GM12878 (cell line): Measurements from ENCODE around the gene LMF2. TPM values are rescaled to one million over a fixed set of nuclear protein-coding genes. Genes with fewer than 3 reads are reported as not detected.

Experiments
- ATAC-seq: fragments of 200-7000 bp; cut with Tn5 transposase; 3 replicates; pipeline ENCODE4 v1.9.1; 2020; ENCODE audit warnings: mild to moderate bottlenecking, moderate library complexity
- BruUV-seq: library from RNA; stranded (reverse); fragments of 400-500 nt; replicated peaks from 2 replicates; lab custom pipeline; 2021; lab: Mats Ljungman, UMichigan
- CTCF ChIA-PET: fragments of 300-600 bp; sonication (Branson Sonifier 250); formaldehyde crosslinking; extraction: SDS; loops from one replicate; lab custom pipeline; 2021; ENCODE audit warnings: inconsistent platforms; lab: Yijun Ruan, JAX
- POLR2A ChIA-PET: fragments of 350-600 bp; formaldehyde crosslinking; extraction: SDS; loops from one replicate; lab custom pipeline; 2021; ENCODE audit warnings: inconsistent platforms; lab: Charles Lee
- RAD21 ChIA-PET: fragments of 300-600 bp; sonication (Branson Sonifier 250); formaldehyde crosslinking; loops from one replicate; lab custom pipeline; 2023; ENCODE audit warnings: antibody characterized with exemption; ENCODE audit not compliant: unreplicated experiment; lab: Charles Lee
- SMC1A ChIA-PET: fragments of 300-600 bp; sonication (Branson Sonifier 250); formaldehyde crosslinking; loops from one replicate; lab custom pipeline; 2023; ENCODE audit not compliant: unreplicated experiment, uncharacterized antibody; lab: Charles Lee
- DNase-seq: peaks from one replicate; pipeline ENCODE4 v3.0.0-alpha.2; 2011; ENCODE audit warnings: low read depth, low spot score
- FAIRE-seq: peaks from 3 replicates; lab custom pipeline; 2011; peaks lifted over from hg19 to GRCh38; lab: Jason Lieb, UNC
- H2AFZ ChIP-seq: 2 replicates; pipeline ENCODE4 v1.6.0; 2011; ENCODE audit warnings: low read depth, low read length, control low read depth; ENCODE audit not compliant: control insufficient read depth
- H3K27ac ChIP-seq: 2 replicates; pipeline ENCODE4 v1.5.1; 2011; ENCODE audit warnings: control low read depth; ENCODE audit not compliant: control insufficient read depth, insufficient read depth
- H3K27me3 ChIP-seq, 2 experiments: replicated peaks in 1 of 2; 2 replicates each; pipeline versions ENCODE4 v1.6.0 to v1.6.1; 2011; ENCODE audit warnings: low read length in 1 of 2; ENCODE audit not compliant: control insufficient read depth in 2 of 2, insufficient read depth in 2 of 2
- H3K36me3 ChIP-seq, 2 experiments: 2 replicates each; pipeline ENCODE4 v1.5.1; 2011; ENCODE audit warnings: low read length in 1 of 2; ENCODE audit not compliant: control insufficient read depth in 2 of 2, insufficient read depth in 2 of 2
- H3K4me1 ChIP-seq: 2 replicates; pipeline ENCODE4 v1.6.1; 2011; ENCODE audit warnings: mild to moderate bottlenecking, low read length, moderate library complexity, mixed read lengths; ENCODE audit not compliant: control insufficient read depth, insufficient read depth
- H3K4me2 ChIP-seq: 2 replicates; pipeline ENCODE4 v1.6.0; 2011; ENCODE audit warnings: control low read depth; ENCODE audit not compliant: control insufficient read depth, insufficient read depth
- H3K4me3 ChIP-seq: fragments of 200-600 bp; sonication (generic); 2 replicates; pipeline ENCODE4 v1.5.1; 2016
- H3K79me2 ChIP-seq: 2 replicates; pipeline ENCODE4 v1.6.0; 2011; ENCODE audit warnings: low read length; ENCODE audit not compliant: control insufficient read depth, insufficient read depth
- H3K9ac ChIP-seq: 2 replicates; pipeline ENCODE4 v1.8.0; 2011; ENCODE audit warnings: low read length, control low read depth, mixed read lengths; ENCODE audit not compliant: control insufficient read depth, insufficient read depth
- H3K9me3 ChIP-seq: replicated peaks from 3 replicates; pipeline ENCODE4 v1.5.1; 2011; ENCODE audit warnings: mild to moderate bottlenecking, low read length; ENCODE audit not compliant: control insufficient read depth, insufficient read depth
- H4K20me1 ChIP-seq: 2 replicates; pipeline ENCODE4 v1.6.0; 2011; ENCODE audit not compliant: control insufficient read depth, insufficient read depth
- DPF2 ChIP-seq: fragments of 450-650 bp; IDR thresholded peaks from 2 replicates; pipeline ENCODE4 v1.6.1; 2017; ENCODE audit warnings: mild to moderate bottlenecking
- HDAC6 ChIP-seq: fragments of 200-600 bp; sonication (generic); IDR thresholded peaks from one replicate; pipeline ENCODE4 v1.8.0; 2017; ENCODE audit warnings: antibody characterized with exemption; ENCODE audit not compliant: unreplicated experiment
- MXI1 ChIP-seq: fragments of 150-350 bp; IDR thresholded peaks from 2 replicates; pipeline ENCODE4 v1.6.1; 2011; ENCODE audit warnings: low read depth, mild to moderate bottlenecking, inconsistent platforms, low read length, improper control_type of control experiment
- PAX8 ChIP-seq: fragments of 450-650 bp; IDR thresholded peaks from 2 replicates; pipeline ENCODE4 v1.6.1; 2017; ENCODE audit warnings: mild to moderate bottlenecking, moderate library complexity
- SKIL ChIP-seq: fragments of 450-650 bp; IDR thresholded peaks from 2 replicates; pipeline ENCODE4 v1.6.1; 2017; ENCODE audit warnings: mild to moderate bottlenecking, low read depth, inconsistent platforms; ENCODE audit not compliant: poor library complexity, severe bottlenecking
- STAT1 ChIP-seq: fragments of 450-650 bp; conservative IDR thresholded peaks from 2 replicates; pipeline ENCODE4 v1.6.1; 2014; ENCODE audit warnings: antibody characterized with exemption, mild to moderate bottlenecking
- STAT3 ChIP-seq: IDR thresholded peaks from 2 replicates; pipeline ENCODE4 v1.6.1; 2011; ENCODE audit warnings: low read depth, low read length, improper control_type of control experiment
- ZBTB40 ChIP-seq: fragments of 450-650 bp; IDR thresholded peaks from 2 replicates; pipeline ENCODE4 v1.6.1; 2016; ENCODE audit warnings: mild to moderate bottlenecking, moderate library complexity, borderline replicate concordance
- WGBS: methylation state at CpG from one replicate; pipeline ENCODE4 v1.1.6; 2016; ENCODE audit warnings: low lambda C conversion rate; ENCODE audit not compliant: insufficient replicate concordance, insufficient coverage; ENCODE audit errors: missing lambda C conversion rate; 5-methylcytosine and 5-hydroxymethylcytosine counted together
- in situ Hi-C: fragments of 300-500 bp; cut with MboI; formaldehyde crosslinking; loops from 9 replicates; pipeline ENCODE4 v1.14.3; 2018; ENCODE audit warnings: mixed read lengths
- intact Hi-C: fragments of 100-400 bp; cut with micrococcal nuclease; formaldehyde crosslinking; loops from one replicate; pipeline ENCODE4 v1.14.2; 2022; ENCODE audit not compliant: unreplicated experiment
- polyA plus RNA-seq, 11 experiments: library from polyadenylated mRNA; depleted of rRNA in 4 of 11; unstranded in 6 of 11; stranded (reverse) in 5 of 11; fragments of >200 nt; fragmentation: Nextera tagmentation in 4 of 11; fragmentation: Illumina TruSeq in 1 of 11; extraction: Ambion mirVana in 4 of 11; extraction: Trizol in 1 of 11; gene quantifications; 1 replicate in 1 of 11; 2 replicates in 10 of 11; pipeline versions ENCODE4 v1.2.1 to v1.2.3, GENCODE V29; 2011 to 2016; ENCODE audit warnings: inconsistent platforms in 2 of 11, missing spikeins in 2 of 11, low read depth in 1 of 11
- total RNA-seq, 4 experiments: library from RNA; depleted of rRNA in 3 of 4; stranded (reverse); fragments of >200 nt in 3 of 4; fragmentation: Illumina TruSeq in 1 of 4; extraction: Trizol in 1 of 4; gene quantifications; 2 replicates each; pipeline versions ENCODE4 v1.2.1 to v1.2.3, GENCODE V29; 2013 to 2021

Gene LMF2
- total and polyA plus RNA-seq, 10 of the 15 experiments (the other 5 are each of a cell fraction or from before 2014, with no cell fraction given) = 0.08 to 57.5 (median 21.2) TPM

GRCh38 chr22:50482107-50483074 lies 25.1 kb downstream of the LMF2 start (continued):
- no peak for TF ChIP-seq ZBTB40

GRCh38 chr22:50481440-50482106 lies 25.9 kb downstream of the LMF2 start, which contains the start of gene ADM2:
ADM2 (plus strand) TSS chr22:50481543; CDS start chr22:50481848, 305 bp downstream.
- DNase-seq (no peak), ATAC-seq (peak; percentile 59), FAIRE-seq (no peak)
- Histone ChIP-seq H3K36me3 (no peaks in the 10 kb centered on the region), H3K27me3 (peaks cover 0 to 3% of the 10 kb centered on the region in 2 experiments; a peak in 2 of 4 replicates), H3K27ac (no peak within 1 kb of the TSS), H3K9ac (no peak within 1 kb of the TSS), H3K4me1 (no peaks in the 10 kb centered on the region), H3K4me2 (peak within 1 kb of the TSS; percentile 59), H2AFZ (peak within 1 kb of the TSS; percentile 65), H3K4me3 (peak within 1 kb of the TSS; percentile 55), H3K9me3 (no peaks in the 10 kb centered on the region), H3K79me2 (no peaks in the 10 kb centered on the region), H4K20me1 (no peaks in the 10 kb centered on the region)
- in situ Hi-C loops = no loop called here
- CTCF ChIA-PET = no interaction called here
- SMC1A ChIA-PET = no interaction called here
- intact Hi-C loops = no loop called here
- POLR2A ChIA-PET = no interaction called here
- BruUV-seq = no TSS peak
- whole genome bisulfite sequencing = 6% methylated on average over 45 of the region's 70 CpGs
- RAD21 ChIA-PET = no interaction called here
- no peak for TF ChIP-seq PAX8
- TF ChIP-seq MXI1 = no peak
- no peak for TF ChIP-seq HDAC6
- TF ChIP-seq STAT1 = no peak
- TF ChIP-seq DPF2 = no peak
- TF ChIP-seq SKIL = no peak
- no peak for TF ChIP-seq STAT3
- no peak for TF ChIP-seq ZBTB40
